HG02798 (cell line): ENCODE measurements around the gene RASSF7.

Source experiments
- ATAC-seq: cut with Tn5 transposase; IDR thresholded peaks from one replicate; pipeline ENCODE4 v1.9.1; 2021; ENCODE audit warnings: mild to moderate bottlenecking; ENCODE audit not compliant: unreplicated experiment, poor library complexity

Gene RASSF7

DNA sequence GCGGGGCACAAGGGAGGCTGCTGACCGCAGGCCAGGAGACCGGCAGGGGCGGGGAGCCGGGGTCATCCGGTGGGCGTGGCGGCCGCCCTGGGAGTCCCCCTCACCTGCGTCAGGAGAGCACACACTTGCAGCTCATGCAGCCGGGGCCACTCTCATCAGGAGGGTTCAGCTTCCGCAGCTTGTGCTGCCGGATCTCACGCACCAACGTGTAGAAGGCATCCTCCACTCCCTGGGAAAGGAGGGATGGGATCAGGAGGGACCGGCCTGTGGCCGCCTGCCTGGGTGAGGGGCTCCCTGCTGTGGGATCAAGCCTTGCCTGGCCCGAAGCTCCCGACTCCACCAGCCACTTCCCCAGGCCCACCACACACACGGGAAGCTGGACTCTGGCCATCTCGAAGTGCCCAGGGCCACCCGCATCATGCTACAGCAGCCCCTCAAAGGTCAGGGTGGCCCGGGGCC is 28.2 kb upstream of the RASSF7 start:
- ATAC-seq = no peak

DNA sequence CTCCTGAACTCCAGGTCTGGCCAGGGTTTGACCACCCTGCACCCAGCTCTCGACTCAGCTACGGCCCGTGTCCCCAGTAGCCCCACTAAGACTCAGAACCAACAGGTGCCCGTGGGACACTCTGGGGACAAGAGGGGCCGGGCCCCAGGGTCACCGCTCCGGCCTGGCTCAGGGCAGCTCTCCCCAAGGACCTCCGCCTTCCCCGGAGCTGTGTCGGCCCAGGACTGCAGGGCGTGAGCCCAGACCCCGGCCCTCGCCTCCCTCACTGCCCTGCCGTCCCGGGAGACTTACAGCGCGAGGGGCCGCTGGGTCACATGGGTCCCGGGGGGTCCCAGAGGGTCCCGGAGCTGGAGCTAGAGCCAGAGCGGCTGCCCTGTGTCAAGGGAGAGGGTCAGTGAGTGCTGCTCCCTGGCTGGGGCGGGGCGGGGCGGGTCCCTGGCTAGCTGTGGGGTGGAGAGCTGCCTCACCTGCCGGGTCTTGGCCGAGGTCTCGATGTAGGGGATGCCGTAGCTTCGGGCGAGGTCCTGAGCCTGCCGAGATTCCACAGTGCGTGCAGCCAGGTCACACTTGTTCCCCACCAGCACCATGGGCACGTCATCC is 27.7 kb upstream of the RASSF7 start:
- ATAC-seq = no peak

DNA sequence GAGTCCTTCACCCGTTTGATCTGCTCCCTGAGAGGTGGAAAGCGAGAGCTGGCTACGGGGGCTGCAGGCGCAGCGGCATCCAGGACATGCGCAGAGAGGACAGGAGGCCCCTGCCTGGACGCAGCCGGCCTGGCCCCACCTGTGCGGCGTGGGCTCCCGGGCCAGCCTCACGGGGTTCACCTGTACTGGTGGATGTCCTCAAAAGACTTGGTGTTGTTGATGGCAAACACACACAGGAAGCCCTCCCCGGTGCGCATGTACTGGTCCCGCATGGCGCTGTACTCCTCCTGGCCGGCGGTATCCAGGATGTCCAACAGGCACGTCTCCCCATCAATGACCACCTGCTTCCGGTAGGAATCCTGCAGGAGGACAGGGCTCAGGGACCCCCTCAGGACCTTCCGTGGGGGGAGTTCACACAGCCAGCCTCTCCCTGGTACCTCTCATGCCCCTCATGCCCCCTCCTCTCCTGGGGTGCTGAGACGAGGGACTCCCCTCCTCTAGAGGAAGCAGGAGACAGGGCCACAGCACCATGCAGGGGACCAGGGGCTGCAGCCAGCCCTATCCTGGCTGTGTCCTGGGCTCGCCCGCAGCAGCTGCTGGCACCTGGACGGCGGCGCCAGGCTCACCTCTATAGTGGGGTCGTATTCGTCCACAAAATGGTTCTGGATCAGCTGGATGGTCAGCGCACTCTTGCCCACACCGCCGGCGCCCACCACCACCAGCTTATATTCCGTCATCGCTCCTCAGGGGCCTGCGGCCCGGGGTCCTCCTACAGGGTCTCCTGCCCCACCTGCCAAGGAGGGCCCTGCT is 27.0 kb upstream of the RASSF7 start:
- ATAC-seq = no peak

DNA sequence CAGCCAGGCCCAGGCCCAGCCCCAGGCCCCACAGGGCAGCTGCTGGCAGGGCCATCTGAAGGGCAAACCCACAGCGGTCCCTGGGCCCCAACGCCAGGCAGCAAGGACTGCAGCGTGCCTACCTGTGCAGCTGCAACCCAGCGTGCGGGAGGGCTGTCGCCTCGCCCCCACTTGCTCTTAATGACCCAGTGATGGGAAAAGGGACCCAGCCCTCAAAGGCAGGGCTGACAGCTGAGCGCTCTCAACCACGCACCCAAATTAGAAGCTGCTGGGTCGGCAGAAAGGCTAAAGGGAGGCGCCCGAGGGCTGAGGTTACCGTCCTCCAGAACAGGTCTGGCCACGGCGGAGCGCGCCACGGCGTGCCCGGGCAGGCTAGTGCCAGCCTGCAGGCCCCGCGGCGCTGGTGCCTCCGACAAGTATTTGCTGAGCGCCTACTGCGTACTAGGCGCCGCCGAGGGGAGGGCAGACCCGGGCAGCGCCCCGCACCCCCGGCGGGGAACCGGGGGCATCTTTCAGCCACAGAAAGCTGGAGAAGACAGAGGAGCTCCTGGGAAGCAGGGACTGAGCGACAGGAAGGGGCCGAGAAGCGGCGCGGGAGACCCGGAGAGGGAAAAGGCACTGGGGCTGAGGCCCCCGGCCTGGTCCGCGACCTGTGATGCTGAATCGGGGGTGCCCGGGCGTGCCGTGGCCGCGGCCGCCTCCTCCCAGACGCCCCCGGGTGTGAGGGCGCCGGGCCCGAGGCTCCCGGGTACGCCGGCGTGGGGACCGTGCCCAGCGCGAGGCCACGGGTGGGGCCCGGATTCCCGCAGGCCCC is 26.2 kb upstream of the RASSF7 start:
- peak; percentile 3 for ATAC-seq

DNA sequence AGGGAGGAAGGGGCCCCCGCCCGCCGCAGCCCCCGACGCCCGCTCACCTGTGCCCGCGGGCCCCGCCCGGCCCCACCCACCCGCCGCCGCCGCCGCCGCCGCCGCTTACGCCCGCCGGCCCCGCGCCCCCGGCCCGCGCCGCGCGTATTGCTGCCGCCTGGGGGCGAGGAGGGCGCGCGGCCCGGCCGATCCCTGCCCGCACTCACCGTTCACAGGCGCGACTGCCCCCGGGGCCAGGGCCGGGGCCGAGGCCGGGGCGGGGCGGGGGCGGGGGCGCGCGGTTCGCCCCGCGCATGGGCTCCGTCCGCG is 25.6 kb upstream of the RASSF7 start:
- no peak for ATAC-seq

DNA sequence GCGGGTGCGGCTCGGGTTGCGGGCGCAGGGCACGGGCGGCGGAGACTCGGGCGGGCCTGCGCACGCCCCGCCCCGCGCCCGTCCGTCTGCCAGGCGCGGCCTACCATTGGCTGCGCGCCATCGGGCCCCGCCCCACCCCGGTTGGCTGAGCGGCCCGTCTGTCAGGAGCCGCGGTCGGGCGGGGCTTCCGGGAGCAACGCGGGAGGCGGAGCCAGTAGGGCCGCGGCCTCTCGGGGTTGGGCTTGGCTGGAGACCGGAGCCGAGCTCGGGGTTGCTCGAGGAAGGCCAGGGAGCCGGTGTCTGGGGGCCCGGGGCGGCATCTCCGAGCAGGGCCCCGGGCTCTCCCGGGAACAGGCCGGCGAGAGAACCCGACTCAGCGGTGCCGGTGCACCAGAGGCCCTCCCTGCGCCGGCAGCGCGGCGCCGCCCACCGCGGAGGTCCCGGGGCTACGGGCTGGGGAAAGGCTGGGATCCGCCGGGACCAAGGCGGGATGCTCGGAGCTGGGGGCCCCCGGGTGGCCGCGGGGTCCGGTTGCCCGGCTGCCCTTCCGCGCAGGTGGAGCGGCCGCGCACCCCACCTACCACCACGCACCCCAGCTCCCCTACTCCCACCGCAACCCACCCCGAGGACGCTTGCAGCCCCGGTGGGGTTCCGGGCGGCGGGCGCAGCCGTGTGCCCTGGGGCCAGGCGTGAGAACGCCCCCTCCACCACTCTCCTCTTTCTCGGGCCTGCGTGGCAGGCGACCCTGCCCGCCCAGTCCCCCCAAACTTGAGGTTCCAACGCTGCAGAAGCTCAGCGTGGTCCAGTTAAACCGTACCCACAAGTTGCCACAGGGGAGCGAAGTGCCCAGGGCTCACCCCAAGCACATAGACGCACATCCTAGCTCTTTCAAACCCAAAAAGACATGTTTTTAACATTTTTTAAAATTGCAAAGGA is 25.0 kb upstream of the RASSF7 start, which contains the start of gene HRAS:
TSS of gene HRAS (minus strand) at position 58 of the 936 bp plus-strand sequence.
- ATAC-seq = peak; percentile 84

DNA sequence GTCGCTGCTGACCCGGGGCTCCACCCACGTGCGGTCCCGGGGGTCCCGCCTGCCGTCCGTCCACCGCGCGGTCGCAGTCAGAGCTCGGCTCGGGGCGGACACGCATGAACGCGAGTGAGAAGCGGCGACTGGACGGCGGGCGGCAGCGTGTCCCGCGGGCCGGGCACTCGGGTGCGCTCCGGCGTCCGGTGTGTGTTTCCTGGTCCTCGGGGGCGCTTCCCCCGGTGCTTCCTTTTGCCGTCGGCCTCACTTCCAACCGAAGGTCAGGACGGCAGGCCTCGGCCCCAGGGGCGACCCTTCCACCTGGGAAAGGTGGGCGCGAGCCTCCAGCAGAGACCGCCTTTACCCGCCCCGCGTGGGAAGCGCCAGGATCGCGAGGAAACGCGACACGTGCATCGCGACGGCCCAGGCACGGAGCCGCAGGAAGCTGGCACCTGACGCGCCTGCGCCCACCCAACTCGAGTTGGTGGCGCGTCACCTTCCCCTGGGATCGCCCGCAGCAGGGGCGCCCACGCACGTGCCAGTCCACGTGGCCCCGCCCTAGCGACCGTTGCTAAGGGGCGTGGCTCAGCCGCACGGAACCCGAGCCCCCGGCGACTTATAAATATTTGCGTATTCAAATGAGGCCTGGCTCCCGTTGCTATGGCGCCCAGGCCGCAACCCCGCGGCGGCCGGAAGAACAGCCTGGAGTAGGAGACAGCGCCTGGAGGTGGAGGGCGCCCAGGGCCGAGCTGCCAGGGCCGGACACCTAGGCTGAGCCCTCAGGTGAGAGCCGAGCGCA is 23.7 kb upstream of the RASSF7 start, which contains the start of gene LRRC56:
TSS of gene LRRC56 (plus strand) at position 687 of the 781 bp plus-strand sequence. CDS start 3,158 bp downstream, outside the sequence.
- peak; percentile 54 for ATAC-seq

DNA sequence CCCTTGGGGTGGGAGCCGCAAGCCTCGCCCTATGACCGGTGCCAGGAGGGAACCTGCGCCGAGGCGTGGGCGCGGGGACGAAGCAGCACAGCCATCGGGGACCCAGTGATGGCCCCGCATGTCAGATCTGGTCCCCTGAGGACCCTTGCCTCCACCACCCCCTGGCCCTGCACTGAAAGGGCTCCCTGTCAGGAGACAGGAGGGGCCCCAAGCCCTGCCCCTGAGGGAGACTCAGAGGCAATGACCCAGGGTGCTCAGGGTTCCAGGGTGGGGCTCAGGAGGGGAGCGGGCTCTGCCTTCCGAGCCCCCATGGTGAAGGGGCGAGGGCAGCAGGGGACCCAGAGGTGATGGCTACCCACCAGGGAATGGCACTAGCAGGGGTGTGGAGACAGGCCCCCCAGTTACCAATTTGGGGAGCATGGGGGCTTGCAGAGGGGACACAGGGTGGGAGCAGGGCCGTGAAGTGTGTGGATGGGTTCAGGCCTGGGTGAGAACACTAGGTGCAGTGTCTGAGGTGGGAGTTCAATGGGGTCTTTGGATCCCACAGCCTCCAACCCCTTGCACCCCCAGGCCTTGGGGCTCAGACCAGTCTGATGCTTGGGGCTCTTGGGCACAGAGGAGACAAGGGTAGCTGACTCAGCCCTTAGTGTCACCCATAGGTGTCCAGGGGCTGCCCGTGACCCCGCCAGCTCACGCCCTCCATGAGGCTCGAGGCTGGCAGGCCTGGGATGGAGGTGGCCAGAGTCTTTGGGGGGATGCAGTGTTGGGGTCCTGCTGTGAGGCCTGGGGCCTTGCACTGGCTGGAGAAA is 22.9 kb upstream of the RASSF7 start:
- ATAC-seq = no peak

DNA sequence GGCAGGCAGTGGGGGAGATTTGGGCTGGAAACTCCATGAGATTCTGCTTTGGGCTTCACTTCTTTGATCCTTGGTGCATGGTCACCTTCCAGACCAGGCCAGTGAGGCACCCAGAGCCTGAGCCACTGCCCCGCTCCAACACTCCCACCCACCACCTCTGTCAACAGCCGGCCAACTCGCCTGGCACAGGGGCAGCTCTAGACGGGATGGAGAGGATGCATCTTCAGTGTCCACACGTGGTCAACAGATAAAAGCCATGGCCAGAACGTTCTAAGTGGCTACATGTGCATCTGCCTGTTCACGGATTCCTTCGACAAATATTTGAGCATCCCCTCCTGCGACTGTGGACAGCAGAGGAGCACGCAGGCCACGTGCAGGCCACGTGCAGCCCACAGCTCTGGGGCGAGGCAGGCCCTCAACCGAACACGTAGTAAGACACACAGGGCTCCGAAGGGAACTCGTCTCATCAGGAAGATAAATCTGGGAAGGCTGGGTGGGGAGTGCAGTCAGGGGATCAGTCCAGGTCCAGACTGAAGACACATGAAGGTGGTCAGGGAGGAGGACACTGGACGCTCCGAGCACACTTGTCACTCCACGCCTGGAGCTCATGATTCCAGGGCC is 22.2 kb upstream of the RASSF7 start:
- ATAC-seq = no peak

DNA sequence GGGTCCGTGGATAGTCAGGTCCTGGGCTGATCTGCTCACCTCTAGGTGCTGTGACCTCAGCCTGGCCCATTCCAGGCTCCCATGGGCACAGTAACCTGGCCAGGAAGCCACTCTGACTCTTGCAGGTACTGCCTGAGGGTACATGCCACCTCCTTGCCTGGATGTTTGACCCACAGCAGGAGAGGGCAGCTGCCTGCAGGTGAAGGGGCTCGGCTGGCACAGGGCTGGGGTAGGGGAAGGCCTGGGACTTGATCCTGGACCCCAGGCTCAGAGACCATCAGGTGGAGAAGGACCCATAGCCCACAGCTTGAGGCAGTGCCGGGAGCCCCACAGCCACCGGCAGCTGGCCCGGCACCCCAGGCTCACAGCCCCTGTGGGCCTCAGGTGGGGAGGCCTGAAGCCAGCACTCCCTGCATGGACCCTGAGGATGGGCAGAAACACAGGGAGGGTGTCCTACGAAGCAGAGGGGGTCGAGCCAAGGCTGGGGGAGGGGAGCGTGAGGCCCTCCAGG is 20.7 kb upstream of the RASSF7 start:
- no peak for ATAC-seq

DNA sequence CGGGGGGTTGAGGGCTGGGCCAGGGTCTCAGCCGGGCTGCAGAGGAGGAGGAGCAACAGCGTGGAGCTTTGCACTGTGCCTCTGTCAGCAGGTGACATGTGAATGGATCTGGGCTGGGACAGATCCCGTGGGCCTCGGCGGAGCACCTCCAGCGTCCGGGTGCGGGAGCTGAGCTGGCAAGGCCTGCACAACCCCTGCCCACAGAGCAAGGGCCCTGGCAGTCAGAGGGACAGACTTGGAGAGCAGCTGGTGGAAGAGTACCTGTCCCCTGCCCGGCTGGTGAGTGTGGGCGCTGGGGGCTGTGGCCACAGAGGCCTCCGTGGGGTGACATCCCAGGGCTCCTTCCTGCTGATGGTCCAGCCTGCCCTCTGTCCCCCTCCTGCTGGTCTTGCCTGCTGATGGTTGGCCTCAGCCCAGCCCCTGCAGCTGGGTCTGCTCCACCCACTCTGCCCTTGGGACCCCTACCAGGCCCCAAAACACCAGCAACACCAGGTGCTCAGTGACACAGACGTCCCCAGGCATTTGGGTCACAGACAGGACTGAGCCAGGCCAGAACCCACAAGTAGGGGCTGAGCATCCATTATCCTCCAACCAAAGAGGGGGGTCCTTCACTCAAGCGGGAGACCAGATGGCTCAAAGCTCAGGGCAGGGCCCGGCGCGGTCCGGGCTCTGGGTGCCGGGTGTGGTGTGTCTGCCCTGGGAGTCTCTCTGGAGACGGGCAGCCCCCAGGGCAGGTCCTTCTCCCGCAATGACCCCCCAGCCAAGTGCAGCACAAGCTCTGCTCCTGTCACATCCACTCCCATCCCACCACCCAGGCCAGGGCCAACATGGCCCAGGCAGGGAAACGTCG is 20.0 kb upstream of the RASSF7 start:
- no peak for ATAC-seq

DNA sequence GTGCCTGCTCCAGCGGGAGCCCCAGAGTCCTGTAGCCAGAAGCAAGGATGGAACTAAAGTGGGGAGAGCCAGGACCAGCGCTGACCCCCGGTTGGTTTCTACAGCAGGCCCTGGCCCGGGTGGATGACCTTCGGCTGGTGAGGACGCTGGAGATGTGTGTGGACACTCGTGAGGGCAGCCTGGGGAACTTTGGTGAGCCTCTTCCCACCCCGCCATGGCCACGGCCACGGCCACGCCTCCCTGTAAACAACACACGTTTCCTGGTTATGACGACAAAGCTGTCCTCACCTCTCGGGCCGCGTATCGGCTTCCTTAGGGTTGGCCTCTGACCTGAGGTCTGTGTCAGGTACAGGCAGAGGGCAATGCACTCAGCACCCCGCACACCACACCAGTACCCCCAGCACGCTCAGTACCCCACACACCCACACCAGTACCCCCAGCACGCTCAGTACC is 19.3 kb upstream of the RASSF7 start:
- no peak for ATAC-seq

DNA sequence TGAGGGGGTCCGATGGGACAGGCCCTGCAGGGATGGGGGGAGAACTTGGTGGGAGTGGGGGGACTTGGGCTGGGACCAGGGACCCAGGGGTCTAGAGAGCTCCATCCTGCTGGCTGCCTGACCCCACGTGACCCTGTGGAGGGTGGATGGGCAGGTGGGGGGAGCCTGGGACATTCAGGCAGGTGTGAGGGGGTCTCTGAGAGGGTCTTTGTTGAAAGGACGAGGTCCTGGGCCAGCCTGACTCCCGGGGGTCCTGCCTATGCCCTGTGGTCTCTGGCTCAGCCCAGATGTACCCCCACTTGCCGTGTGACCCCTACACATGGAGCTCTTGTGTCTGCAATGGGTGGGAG is 16.0 kb upstream of the RASSF7 start:
- no peak for ATAC-seq

DNA sequence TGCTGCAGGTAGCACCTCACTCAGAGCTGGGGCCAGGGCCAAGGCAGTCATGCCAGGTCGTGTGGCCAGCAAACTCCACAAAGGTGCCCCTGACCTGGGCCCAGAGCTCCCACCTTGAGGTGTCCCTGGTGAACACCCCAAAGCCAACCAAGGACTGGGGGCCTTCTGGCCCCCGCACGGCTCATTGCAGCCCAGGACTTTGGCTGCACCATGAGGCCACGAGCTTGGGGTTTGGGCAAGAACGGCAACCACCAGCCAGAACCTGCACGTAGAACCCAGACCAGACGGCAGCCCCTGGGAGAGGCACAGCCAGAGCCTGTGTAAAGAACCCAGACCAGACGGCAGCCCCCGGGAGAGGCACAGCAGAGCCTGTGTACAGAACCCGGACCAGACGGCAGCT is 15.6 kb upstream of the RASSF7 start:
- no peak for ATAC-seq

DNA sequence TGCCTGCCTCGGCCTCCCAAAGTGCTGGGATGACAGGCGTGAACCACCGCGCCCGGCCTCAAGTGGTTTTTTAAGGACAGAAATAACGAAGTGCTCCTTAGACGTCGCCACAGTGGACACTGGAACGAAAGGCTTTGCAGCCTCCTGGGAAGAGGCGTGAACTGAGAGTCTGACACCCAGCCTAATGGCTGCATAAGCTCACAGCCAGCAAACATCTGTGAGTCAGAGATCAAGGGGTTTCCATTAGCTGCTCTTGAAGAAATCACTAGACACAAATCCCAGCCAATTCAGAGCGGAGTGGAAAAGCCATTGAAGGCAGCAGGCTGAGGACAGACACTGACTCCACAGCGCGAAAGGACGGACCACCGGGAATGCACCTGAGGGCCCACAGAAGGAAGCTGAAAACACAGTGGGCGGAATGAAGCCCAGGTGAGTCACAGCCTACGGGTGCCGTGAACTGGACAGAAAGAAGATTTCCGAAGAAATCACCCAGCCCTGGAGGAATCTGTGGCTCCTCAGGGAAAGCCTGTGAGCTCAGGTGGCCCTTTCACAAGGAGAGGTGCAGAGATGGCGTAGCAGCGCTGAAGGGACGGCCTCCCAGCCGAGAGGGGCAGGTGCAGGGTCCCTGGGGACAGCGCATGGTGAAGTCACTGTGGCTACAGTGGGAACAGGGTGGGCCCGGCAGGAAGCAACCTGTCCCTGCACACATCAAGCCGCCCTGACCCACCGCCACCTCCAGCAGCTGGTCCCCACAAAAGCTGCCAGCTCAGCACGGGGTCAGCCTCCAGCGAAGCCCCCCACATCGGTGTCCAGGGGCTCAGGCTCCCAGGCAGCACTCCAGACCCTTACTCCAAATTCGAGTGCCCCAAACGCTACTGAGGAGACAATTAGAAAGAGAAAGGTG is 11.8 kb upstream of the RASSF7 start:
- ATAC-seq = no peak
